A549 (cell line): ENCODE results near the gene SMIM33. TPM values are rescaled to one million over a fixed set of nuclear protein-coding genes. Genes with fewer than 3 reads are reported as not detected.

ENCODE experiments used
- ATAC-seq, 2 experiments: fragments of 200-7000 bp in 1 of 2; fragments of >200 bp in 1 of 2; cut with Nextera tagmentation in 1 of 2; cut with Tn5 transposase in 1 of 2; 3 replicates each; pipeline versions ENCODE4 v1.8.0 to v1.9.1; 2018 to 2020; ENCODE audit warnings: mild to moderate bottlenecking in 1 of 2, moderate library complexity in 1 of 2
- CTCF ChIA-PET: fragments of 300-600 bp; sonication (Branson Sonifier 250); formaldehyde crosslinking; extraction: SDS; loops from one replicate; lab custom pipeline; 2021; ENCODE audit warnings: antibody characterized with exemption, inconsistent platforms; lab: Yijun Ruan, JAX
- POLR2A ChIA-PET: fragments of 350-600 bp; formaldehyde crosslinking; extraction: SDS; loops from one replicate; lab custom pipeline; 2021; ENCODE audit warnings: antibody characterized with exemption, inconsistent platforms; lab: Yijun Ruan, JAX
- DNase-seq, 2 experiments: peaks; one replicate each; pipeline versions ENCODE4 v3.0.0 to v3.0.0-alpha.2; 2011 to 2016; ENCODE audit warnings: low read depth in 1 of 2, low spot score in 1 of 2
- FAIRE-seq: peaks from 2 replicates; lab custom pipeline; 2011; peaks lifted over from hg19 to GRCh38; lab: Jason Lieb, UNC
- H3K27ac ChIP-seq, 2 experiments: fragments of >200 bp; sonication (Bioruptor Twin); formaldehyde crosslinking; 3 replicates each; pipeline ENCODE4 v1.5.1; 2016 to 2017
- H3K4me1 ChIP-seq: fragments of >200 bp; sonication (Bioruptor Twin); formaldehyde crosslinking; 3 replicates; pipeline ENCODE4 v1.6.1; 2016
- H3K4me2 ChIP-seq: fragments of >200 bp; sonication (Bioruptor Twin); formaldehyde crosslinking; 3 replicates; pipeline ENCODE4 v1.6.1; 2016
- H3K4me3 ChIP-seq: fragments of >200 bp; sonication (Bioruptor Twin); formaldehyde crosslinking; 3 replicates; pipeline ENCODE4 v1.5.1; 2016
- H3K9me3 ChIP-seq: fragments of >200 bp; sonication (Bioruptor Twin); formaldehyde crosslinking; 3 replicates; pipeline ENCODE4 v1.6.1; 2016
- CEBPB ChIP-seq, 2 experiments: fragments of >200 bp in 1 of 2; sonication (Bioruptor Twin) in 1 of 2; formaldehyde crosslinking in 1 of 2; IDR thresholded peaks; 2 replicates each; pipeline ENCODE4 v1.6.1; 2012 to 2016
- CHD2 ChIP-seq: fragments of 150-350 bp; IDR thresholded peaks from 2 replicates; pipeline ENCODE4 v1.6.1; 2014; ENCODE audit warnings: low read length; ENCODE audit not compliant: partially characterized antibody
- CHD4 ChIP-seq: fragments of 200-600 bp; sonication (generic); IDR thresholded peaks from 2 replicates; pipeline ENCODE4 v1.6.1; 2016; ENCODE audit warnings: antibody characterized with exemption, mild to moderate bottlenecking, borderline replicate concordance
- EHF ChIP-seq: fragments of 250-450 bp; sonication (Bioruptor Pico); IDR thresholded peaks from 2 replicates; pipeline ENCODE4 v1.5.0; 2020; ENCODE audit warnings: mild to moderate bottlenecking
- EHMT2 ChIP-seq: fragments of 200-600 bp; sonication (generic); IDR thresholded peaks from 2 replicates; pipeline ENCODE4 v1.6.1; 2016; ENCODE audit warnings: antibody characterized with exemption, low read depth, mild to moderate bottlenecking, moderate library complexity
- EP300 ChIP-seq, 2 experiments: fragments of >200 bp; sonication (Bioruptor Twin); formaldehyde crosslinking; IDR thresholded peaks; 2 replicates in 1 of 2; 3 replicates in 1 of 2; pipeline ENCODE4 v1.6.1; 2016 to 2017
- ESRRA ChIP-seq: fragments of 150-350 bp; IDR thresholded peaks from 2 replicates; pipeline ENCODE4 v1.6.1; 2014; ENCODE audit warnings: mild to moderate bottlenecking, low read length, borderline replicate concordance
- GATA3 ChIP-seq: IDR thresholded peaks from 2 replicates; pipeline ENCODE4 v1.6.1; 2012; ENCODE audit warnings: borderline replicate concordance
- HEYL ChIP-seq: fragments of 250-450 bp; sonication (Bioruptor Pico); IDR thresholded peaks from 2 replicates; pipeline ENCODE4 v1.8.0; 2021; ENCODE audit warnings: mild to moderate bottlenecking, moderate library complexity
- HOXB13 ChIP-seq: fragments of 250-450 bp; sonication (Bioruptor Pico); IDR thresholded peaks from 2 replicates; pipeline ENCODE4 v1.5.0; 2020; ENCODE audit warnings: low read depth, mild to moderate bottlenecking, moderate library complexity
- JUN ChIP-seq, 2 experiments: fragments of >200 bp; sonication (Bioruptor Twin); formaldehyde crosslinking; IDR thresholded peaks; 2 replicates in 1 of 2; 3 replicates in 1 of 2; pipeline ENCODE4 v1.6.1; 2016 to 2017
- JUNB ChIP-seq: fragments of >200 bp; sonication (Bioruptor Twin); formaldehyde crosslinking; IDR thresholded peaks from 2 replicates; pipeline ENCODE4 v1.6.1; 2016
- KDM1A ChIP-seq: fragments of 200-600 bp; sonication (generic); IDR thresholded peaks from 2 replicates; pipeline ENCODE4 v1.6.1; 2016; ENCODE audit warnings: low read depth, mild to moderate bottlenecking
- MAFK ChIP-seq: fragments of 450-650 bp; IDR thresholded peaks from 2 replicates; pipeline ENCODE4 v1.6.1; 2014; ENCODE audit not compliant: partially characterized antibody
- MYC ChIP-seq: IDR thresholded peaks from 2 replicates; pipeline ENCODE4 v1.6.1; 2012; ENCODE audit warnings: mild to moderate bottlenecking, inconsistent platforms, low read length, improper control_type of control experiment, borderline replicate concordance
- NFE2L2 ChIP-seq: fragments of 150-350 bp; conservative IDR thresholded peaks from 2 replicates; pipeline ENCODE4 v1.6.1; 2014; ENCODE audit warnings: low read length
- NPAS2 ChIP-seq: fragments of 250-450 bp; sonication (Bioruptor Pico); IDR thresholded peaks from 2 replicates; pipeline ENCODE4 v1.8.0; 2022; ENCODE audit warnings: mild to moderate bottlenecking, moderate library complexity, borderline replicate concordance
- POLR2A ChIP-seq: IDR thresholded peaks from 2 replicates; pipeline ENCODE4 v1.6.1; 2012; ENCODE audit warnings: mild to moderate bottlenecking, low read length
- RCOR1 ChIP-seq: fragments of 150-350 bp; IDR thresholded peaks from 2 replicates; pipeline ENCODE4 v1.6.1; 2014; ENCODE audit warnings: antibody characterized with exemption, low read length, low read depth
- SMC3 ChIP-seq: fragments of >200 bp; sonication (Bioruptor Twin); formaldehyde crosslinking; IDR thresholded peaks from 3 replicates; pipeline ENCODE4 v1.6.1; 2018; ENCODE audit warnings: inconsistent platforms
- SREBF2 ChIP-seq: fragments of 450-650 bp; IDR thresholded peaks from 2 replicates; pipeline ENCODE4 v1.6.1; 2014; ENCODE audit warnings: mild to moderate bottlenecking, moderate library complexity
- TP53 ChIP-seq: fragments of 250-450 bp; sonication (Bioruptor Pico); IDR thresholded peaks from 2 replicates; pipeline ENCODE4 v1.5.0; 2021; ENCODE audit warnings: mild to moderate bottlenecking, moderate library complexity
- ZC3H11A ChIP-seq: fragments of 450-650 bp; IDR thresholded peaks from 2 replicates; pipeline ENCODE4 v1.6.1; 2014; ENCODE audit warnings: antibody characterized with exemption, mild to moderate bottlenecking
- ZFP36 ChIP-seq: fragments of 450-650 bp; IDR thresholded peaks from 2 replicates; pipeline ENCODE4 v1.6.1; 2014; ENCODE audit warnings: borderline replicate concordance; ENCODE audit not compliant: partially characterized antibody
- ZNF302 ChIP-seq: fragments of 250-450 bp; sonication (Bioruptor Pico); IDR thresholded peaks from 2 replicates; pipeline ENCODE4 v1.9.0; 2021; ENCODE audit warnings: inconsistent platforms, mild to moderate bottlenecking, moderate library complexity
- WGBS: methylation state at CpG from one replicate; pipeline ENCODE4 v1.1.6; 2017; ENCODE audit errors: missing lambda C conversion rate; 5-methylcytosine and 5-hydroxymethylcytosine counted together
- polyA plus RNA-seq, 4 experiments: library from polyadenylated mRNA; depleted of rRNA in 3 of 4; stranded (reverse); fragments of >200 nt; fragmentation: RNase III in 1 of 4; extraction: RNeasy Plus Mini Kit Qiagen cat#74134 plus additional on column Dnase treatment in 1 of 4; gene quantifications; 2 replicates in 3 of 4; 3 replicates in 1 of 4; pipeline ENCODE4 v1.2.3, GENCODE V29; 2011 to 2017
- TF ChIP-seq, protein P1 (sequence below): IDR thresholded peaks from 2 replicates; pipeline ENCODE4 v1.6.1; 2012
- TF ChIP-seq, protein P2 (sequence below): fragments of 250-450 bp; sonication (Bioruptor Pico); IDR thresholded peaks from 2 replicates; pipeline ENCODE4 v1.5.0; 2020; ENCODE audit warnings: low read depth, mild to moderate bottlenecking, moderate library complexity
- TF ChIP-seq, protein P3 (sequence below): fragments of 250-450 bp; sonication (Bioruptor Pico); IDR thresholded peaks from 2 replicates; pipeline ENCODE4 v1.5.0; 2021; ENCODE audit warnings: mild to moderate bottlenecking, moderate library complexity, borderline replicate concordance

Gene SMIM33
- polyA plus RNA-seq, 2 of the 4 experiments (the other 2 are of a cell fraction): not detected

DNA sequence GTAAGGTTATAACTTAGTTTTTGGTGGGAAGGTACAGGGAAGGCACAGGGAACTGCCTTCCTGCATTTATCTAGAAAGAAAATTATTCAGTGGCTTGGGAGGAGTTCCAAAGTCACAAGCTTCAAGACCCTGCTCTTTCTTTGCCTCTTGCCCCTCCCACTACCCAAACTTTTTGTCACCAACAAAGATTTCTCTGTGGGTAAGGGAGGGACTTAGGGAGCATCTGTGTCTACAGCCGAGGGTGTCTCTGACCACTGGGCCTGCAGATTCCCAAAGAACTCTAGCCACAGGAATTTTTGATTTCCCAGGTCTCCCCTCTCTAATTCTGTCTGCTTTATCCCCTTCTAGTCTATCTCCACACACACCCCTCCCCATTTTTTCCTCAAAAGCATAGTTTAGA, 10.3 kb upstream of the SMIM33 start:
- FAIRE-seq: no peak
- no peak for ATAC-seq
- TF ChIP-seq, protein P1, sequence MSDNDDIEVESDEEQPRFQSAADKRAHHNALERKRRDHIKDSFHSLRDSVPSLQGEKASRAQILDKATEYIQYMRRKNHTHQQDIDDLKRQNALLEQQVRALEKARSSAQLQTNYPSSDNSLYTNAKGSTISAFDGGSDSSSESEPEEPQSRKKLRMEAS: no peak
- TF ChIP-seq ESRRA (no peak), HOXB13 (CRISPR knock-in tag) (no peak)
- no peak overlapping the region for H3K4me2 ChIP-seq
- H3K27ac ChIP-seq: no peak overlapping the region
- H3K4me1 ChIP-seq: no peaks in the 10 kb centered on the region
- H3K9me3 ChIP-seq: no peaks in the 10 kb centered on the region
- POLR2A ChIA-PET: no interaction called here
- DNase-seq: no peak
- H3K4me3 ChIP-seq: no peak overlapping the region
- CTCF ChIA-PET: no interaction called here
- WGBS: 60% methylated on average over 1 of the region's 1 CpG

DNA sequence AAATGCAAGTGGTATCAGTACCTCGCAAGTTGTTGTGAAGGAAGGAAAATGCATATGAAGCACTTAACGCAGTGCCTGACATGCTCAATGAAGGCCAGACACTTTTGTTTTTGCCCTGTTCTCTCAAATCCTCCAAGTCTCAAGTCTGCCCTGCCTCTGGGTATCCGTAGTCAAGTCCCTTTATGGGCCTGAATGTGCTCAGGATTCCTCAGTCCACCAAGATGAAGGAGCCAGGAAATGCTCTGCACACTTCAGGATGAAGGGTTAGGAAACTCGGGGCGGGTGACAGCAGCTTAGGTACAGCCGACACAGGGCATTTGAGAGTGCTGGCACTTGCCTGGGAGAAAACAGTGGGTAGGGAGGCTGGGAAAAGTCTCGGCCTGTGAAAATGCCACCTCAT, 9.6 kb upstream of the SMIM33 start:
- H3K4me1 ChIP-seq: no peaks in the 10 kb centered on the region
- ChIA-PET POLR2A (no interaction called here), CTCF (interaction anchor here (1.0 kb wide), 1 partner anchor 15 kb away, joined by 3 read pairs; no protein-coding TSS in a partner anchor)
- H3K4me3 ChIP-seq: no peak overlapping the region
- FAIRE-seq: no peak
- H3K4me2 ChIP-seq: no peak overlapping the region
- no peak for DNase-seq
- ATAC-seq: no peak
- no peaks in the 10 kb centered on the region for H3K9me3 ChIP-seq
- no peak overlapping the region for H3K27ac ChIP-seq
- 87% methylated on average over 7 of the region's 7 CpGs for WGBS
- TF ChIP-seq ZC3H11A: no peak
- TF ChIP-seq CHD4: no peak
- TF ChIP-seq CEBPB (IDR thresholded peaks at IDR 0.05): no peak
- no peak for TF ChIP-seq SMC3
- TF ChIP-seq CHD2: no peak
- no peak for TF ChIP-seq NFE2L2
- TF ChIP-seq, protein P2, sequence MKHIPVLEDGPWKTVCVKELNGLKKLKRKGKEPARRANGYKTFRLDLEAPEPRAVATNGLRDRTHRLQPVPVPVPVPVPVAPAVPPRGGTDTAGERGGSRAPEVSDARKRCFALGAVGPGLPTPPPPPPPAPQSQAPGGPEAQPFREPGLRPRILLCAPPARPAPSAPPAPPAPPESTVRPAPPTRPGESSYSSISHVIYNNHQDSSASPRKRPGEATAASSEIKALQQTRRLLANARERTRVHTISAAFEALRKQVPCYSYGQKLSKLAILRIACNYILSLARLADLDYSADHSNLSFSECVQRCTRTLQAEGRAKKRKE (CRISPR knock-in tag): no peak
- TF ChIP-seq ZFP36: no peak
- TF ChIP-seq SREBF2: no peak
- no peak for TF ChIP-seq KDM1A
- TF ChIP-seq EHMT2: no peak
- no peak for TF ChIP-seq MYC
- no peak for TF ChIP-seq EHF (CRISPR knock-in tag)

DNA sequence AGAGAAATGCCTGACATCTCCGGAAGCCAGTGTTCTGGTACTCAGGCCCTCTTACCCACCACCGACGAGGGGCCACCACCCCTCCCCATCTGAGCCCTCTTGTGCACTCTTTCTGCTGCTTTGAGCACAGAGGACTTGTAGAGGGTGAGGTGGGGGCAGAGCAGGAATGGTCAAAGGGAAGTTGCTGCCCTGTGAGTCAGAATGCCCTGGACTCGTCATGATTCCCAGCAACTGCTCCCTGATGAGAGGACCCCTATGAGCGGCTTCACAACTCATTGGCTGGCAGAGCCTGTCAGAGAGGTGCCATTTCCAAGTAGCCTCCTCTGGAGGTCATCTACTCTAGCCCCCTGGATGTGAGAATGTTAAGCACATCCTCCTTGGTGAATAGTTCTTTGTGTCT, 9.1 kb upstream of the SMIM33 start:
- Histone ChIP-seq H3K27ac (no peak overlapping the region), H3K9me3 (no peaks in the 10 kb centered on the region), H3K4me3 (no peak overlapping the region), H3K4me2 (no peak overlapping the region), H3K4me1 (no peaks in the 10 kb centered on the region)
- CTCF ChIA-PET: interaction anchor here (1.0 kb wide), 1 partner anchor 16 kb away, joined by 3 read pairs; no protein-coding TSS in a partner anchor
- no peak for DNase-seq
- POLR2A ChIA-PET: no interaction called here
- no peak for ATAC-seq
- FAIRE-seq: no peak
- no peak for TF ChIP-seq HEYL (CRISPR knock-in tag)
- no peak for TF ChIP-seq MAFK
- TF ChIP-seq GATA3: no peak
- no peak for TF ChIP-seq NPAS2 (CRISPR knock-in tag)
- TF ChIP-seq SMC3: no peak
- TF ChIP-seq RCOR1: no peak
- TF ChIP-seq ZNF302 (CRISPR knock-in tag): no peak
- TF ChIP-seq JUNB: no peak
- no peak for TF ChIP-seq EP300 (IDR thresholded peaks at IDR 0.05)
- no peak for TF ChIP-seq POLR2A
- no peak for TF ChIP-seq HOXB13 (CRISPR knock-in tag)
- TF ChIP-seq, protein P3, sequence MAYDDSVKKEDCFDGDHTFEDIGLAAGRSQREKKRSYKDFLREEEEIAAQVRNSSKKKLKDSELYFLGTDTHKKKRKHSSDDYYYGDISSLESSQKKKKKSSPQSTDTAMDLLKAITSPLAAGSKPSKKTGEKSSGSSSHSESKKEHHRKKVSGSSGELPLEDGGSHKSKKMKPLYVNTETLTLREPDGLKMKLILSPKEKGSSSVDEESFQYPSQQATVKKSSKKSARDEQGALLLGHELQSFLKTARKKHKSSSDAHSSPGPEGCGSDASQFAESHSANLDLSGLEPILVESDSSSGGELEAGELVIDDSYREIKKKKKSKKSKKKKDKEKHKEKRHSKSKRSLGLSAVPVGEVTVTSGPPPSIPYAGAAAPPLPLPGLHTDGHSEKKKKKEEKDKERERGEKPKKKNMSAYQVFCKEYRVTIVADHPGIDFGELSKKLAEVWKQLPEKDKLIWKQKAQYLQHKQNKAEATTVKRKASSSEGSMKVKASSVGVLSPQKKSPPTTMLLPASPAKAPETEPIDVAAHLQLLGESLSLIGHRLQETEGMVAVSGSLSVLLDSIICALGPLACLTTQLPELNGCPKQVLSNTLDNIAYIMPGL: no peak
- no peak for TF ChIP-seq NFE2L2
- TF ChIP-seq TP53: no peak
- no peak for TF ChIP-seq JUN (IDR thresholded peaks at IDR 0.05)
- WGBS: 71% methylated on average over 5 of the region's 5 CpGs
